Chondrocyte (in vitro differentiated cells): ENCODE results near the gene SFXN5. TPM values are rescaled to one million over a fixed set of nuclear protein-coding genes. Genes with fewer than 3 reads are reported as not detected.

ENCODE experiments used
- DNase-seq: peaks from one replicate; pipeline ENCODE4 v3.0.0; 2021; ENCODE audit warnings: mixed read lengths, low spot score
- H3K27ac Mint-ChIP-seq: one replicate; pipeline ENCODE4 v1.8.0; 2021; ENCODE audit warnings: mild to moderate bottlenecking, moderate library complexity, mixed read lengths; ENCODE audit not compliant: unreplicated experiment
- H3K27me3 Mint-ChIP-seq: 2 replicates; pipeline ENCODE4 v1.8.0; 2021; ENCODE audit warnings: low read depth, mixed read lengths
- H3K36me3 Mint-ChIP-seq: 2 replicates; pipeline ENCODE4 v1.8.0; 2021; ENCODE audit warnings: low read depth, mixed read lengths
- H3K4me1 Mint-ChIP-seq: 2 replicates; pipeline ENCODE4 v1.8.0; 2021; ENCODE audit warnings: low read depth, mild to moderate bottlenecking, mixed read lengths
- H3K4me3 Mint-ChIP-seq: one replicate; pipeline ENCODE4 v1.8.0; 2021; ENCODE audit warnings: mild to moderate bottlenecking, moderate library complexity, mixed read lengths; ENCODE audit not compliant: unreplicated experiment
- H3K9me3 Mint-ChIP-seq: 2 replicates; pipeline ENCODE4 v1.8.0; 2021; ENCODE audit warnings: low read depth, mixed read lengths
- total RNA-seq: library from RNA; stranded (reverse); gene quantifications from 3 replicates; pipeline ENCODE4 v1.2.1, GENCODE V29; 2021
- TF ChIP-seq, protein P1 (sequence below): fragments of 200-600 bp; sonication (generic); IDR thresholded peaks from 2 replicates; pipeline ENCODE4 v1.5.0; 2021; ENCODE audit warnings: antibody characterized with exemption, mild to moderate bottlenecking, moderate library complexity

The SFXN5 gene
- total RNA-seq, 1 donor from 2014 or later, result 10.6 TPM

DNA sequence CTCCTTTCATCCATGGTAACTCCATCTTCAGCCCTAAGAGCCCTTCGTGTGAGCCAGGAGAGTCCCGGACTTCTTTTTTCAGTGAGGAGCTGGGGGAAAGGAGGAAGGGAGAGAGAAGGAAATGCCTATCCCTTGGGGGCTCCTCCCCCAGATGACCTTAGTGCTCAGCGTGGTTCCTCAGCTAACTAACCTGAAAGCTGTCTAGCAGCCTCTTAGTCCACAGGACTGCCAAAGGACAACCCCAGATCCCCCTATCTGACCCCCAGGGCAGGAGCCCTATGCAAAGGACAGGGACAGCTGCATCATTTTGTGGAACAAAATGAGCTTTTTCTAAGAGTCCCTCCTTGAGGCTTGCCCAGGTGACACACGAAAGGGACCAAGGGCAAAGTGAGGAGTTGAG lies 176.4 kb downstream of the SFXN5 start:
- Mint-ChIP-seq H3K9me3 (no peaks in the 10 kb centered on the region), H3K4me3 (no peak overlapping the region), H3K4me1 (no peaks in the 10 kb centered on the region), H3K27me3 (peaks cover 47% of the 10 kb centered on the region), H3K27ac (no peak overlapping the region), H3K36me3 (peaks cover 3% of the 10 kb centered on the region)
- no peak for DNase-seq
- TF ChIP-seq, protein P1, sequence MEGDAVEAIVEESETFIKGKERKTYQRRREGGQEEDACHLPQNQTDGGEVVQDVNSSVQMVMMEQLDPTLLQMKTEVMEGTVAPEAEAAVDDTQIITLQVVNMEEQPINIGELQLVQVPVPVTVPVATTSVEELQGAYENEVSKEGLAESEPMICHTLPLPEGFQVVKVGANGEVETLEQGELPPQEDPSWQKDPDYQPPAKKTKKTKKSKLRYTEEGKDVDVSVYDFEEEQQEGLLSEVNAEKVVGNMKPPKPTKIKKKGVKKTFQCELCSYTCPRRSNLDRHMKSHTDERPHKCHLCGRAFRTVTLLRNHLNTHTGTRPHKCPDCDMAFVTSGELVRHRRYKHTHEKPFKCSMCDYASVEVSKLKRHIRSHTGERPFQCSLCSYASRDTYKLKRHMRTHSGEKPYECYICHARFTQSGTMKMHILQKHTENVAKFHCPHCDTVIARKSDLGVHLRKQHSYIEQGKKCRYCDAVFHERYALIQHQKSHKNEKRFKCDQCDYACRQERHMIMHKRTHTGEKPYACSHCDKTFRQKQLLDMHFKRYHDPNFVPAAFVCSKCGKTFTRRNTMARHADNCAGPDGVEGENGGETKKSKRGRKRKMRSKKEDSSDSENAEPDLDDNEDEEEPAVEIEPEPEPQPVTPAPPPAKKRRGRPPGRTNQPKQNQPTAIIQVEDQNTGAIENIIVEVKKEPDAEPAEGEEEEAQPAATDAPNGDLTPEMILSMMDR, result no peak

GRCh38 chr2:72894514-72894913 lies 177.0 kb downstream of the SFXN5 start:
- Mint-ChIP-seq H3K27me3 (peaks cover 41% of the 10 kb centered on the region), H3K9me3 (no peaks in the 10 kb centered on the region), H3K36me3 (peaks cover 5% of the 10 kb centered on the region), H3K4me1 (no peaks in the 10 kb centered on the region), H3K27ac (no peak overlapping the region), H3K4me3 (no peak overlapping the region)
- DNase-seq, result no peak
- TF ChIP-seq, protein P1, result no peak

- DNase-seq, result no peak
These were observed 177.8 kb downstream of the SFXN5 start for GRCh38 chr2:72893594-72894319.

GRCh38 chr2:72892506-72893173 lies 178.9 kb downstream of the SFXN5 start:
- TF ChIP-seq, protein P1, result peak; percentile 85

More at GRCh38 chr2:72893594-72894319, 177.8 kb downstream of the SFXN5 start:
- H3K4me1 Mint-ChIP-seq, result no peaks in the 10 kb centered on the region
- peaks cover 5% of the 10 kb centered on the region for H3K36me3 Mint-ChIP-seq
- H3K27me3 Mint-ChIP-seq, result peaks cover 34% of the 10 kb centered on the region
- no peaks in the 10 kb centered on the region for H3K9me3 Mint-ChIP-seq
- TF ChIP-seq, protein P1, result peak; percentile 81
- no peak overlapping the region for H3K27ac Mint-ChIP-seq
- H3K4me3 Mint-ChIP-seq, result no peak overlapping the region

More at GRCh38 chr2:72892506-72893173, 178.9 kb downstream of the SFXN5 start:
- Mint-ChIP-seq H3K36me3 (peaks cover 5% of the 10 kb centered on the region), H3K4me3 (no peak overlapping the region), H3K9me3 (no peaks in the 10 kb centered on the region), H3K27ac (no peak overlapping the region), H3K4me1 (peaks cover 3% of the 10 kb centered on the region), H3K27me3 (peaks cover 28% of the 10 kb centered on the region)
- no peak for DNase-seq

Other genes starting within 250 kb of the SFXN5 start
- gene EXOC6B, start 245.7 kb downstream of the SFXN5 start, total RNA-seq, result 25.6 to 32.2 TPM (median 31.6 TPM) in 3 replicates
- gene SPR, start 184.3 kb downstream of the SFXN5 start, total RNA-seq, result 8.9 to 13.5 TPM (median 12.8 TPM) in 3 replicates
- gene EMX1, start 154.2 kb downstream of the SFXN5 start, total RNA-seq, result not detected in 3 replicates
- 39.8 to 54.7 TPM (median 53.1 TPM) in 3 replicates for gene RAB11FIP5, start 41.2 kb upstream of the SFXN5 start, total RNA-seq
- not detected in 3 replicates for gene NOTO, start 130.9 kb upstream of the SFXN5 start, total RNA-seq
- 10.0 to 12.6 TPM (median 11.7 TPM) in 3 replicates for gene SMYD5, start 142.5 kb upstream of the SFXN5 start, total RNA-seq
- gene PRADC1, start 161.5 kb upstream of the SFXN5 start, total RNA-seq, result 21.7 to 32.4 TPM (median 23.0 TPM) in 3 replicates
- gene CCT7, start 162.6 kb upstream of the SFXN5 start, total RNA-seq, result 182 to 214 TPM (median 192 TPM) in 3 replicates
- 1.6 to 4.0 TPM (median 3.6 TPM) in 3 replicates for gene FBXO41, start 212.8 kb upstream of the SFXN5 start, total RNA-seq
- gene EGR4, start 221.8 kb upstream of the SFXN5 start, total RNA-seq, result not detected in 3 replicates